PC-9 (cell line): ENCODE results near the gene SHANK1. TPM values are rescaled to one million over a fixed set of nuclear protein-coding genes. Genes with fewer than 3 reads are reported as not detected.

Source experiments
- BruUV-seq: library from RNA; stranded (reverse); fragments of 400-500 nt; replicated peaks from 2 replicates; lab custom pipeline; 2021; lab: Mats Ljungman, UMichigan
- CTCF ChIA-PET: fragments of 300-600 bp; sonication (Branson Sonifier 250); formaldehyde crosslinking; loops from one replicate; lab custom pipeline; 2022; ENCODE audit warnings: antibody characterized with exemption; lab: Charles Lee
- POLR2A ChIA-PET: fragments of 300-600 bp; sonication (Branson Sonifier 250); formaldehyde crosslinking; loops from one replicate; lab custom pipeline; 2022; ENCODE audit warnings: antibody characterized with exemption; ENCODE audit not compliant: unreplicated experiment; lab: Charles Lee
- DNase-seq, 2 experiments: peaks; one replicate each; pipeline versions ENCODE4 v3.0.0 to v3.0.0-alpha.2; 2015 to 2022; ENCODE audit warnings: mixed read lengths in 1 of 2
- H2AFZ ChIP-seq: fragments of 200-600 bp; sonication (generic); 2 replicates; pipeline ENCODE4 v1.8.1; 2017; ENCODE audit warnings: antibody characterized with exemption
- H3F3A ChIP-seq: fragments of 200-600 bp; sonication (generic); 2 replicates; pipeline ENCODE4 v1.8.1; 2017; ENCODE audit warnings: antibody characterized with exemption, mild to moderate bottlenecking, low read depth; ENCODE audit not compliant: insufficient read depth
- H3K27ac ChIP-seq: fragments of 200-600 bp; sonication (generic); 2 replicates; pipeline ENCODE4 v1.6.1; 2016; ENCODE audit warnings: mixed run types
- H3K27me3 ChIP-seq: fragments of 200-600 bp; sonication (generic); 2 replicates; pipeline ENCODE4 v1.6.1; 2016; ENCODE audit warnings: low read depth, mixed run types; ENCODE audit not compliant: insufficient read depth
- H3K36me3 ChIP-seq: fragments of 200-600 bp; sonication (generic); 2 replicates; pipeline ENCODE4 v1.6.1; 2016; ENCODE audit warnings: low read depth, mixed run types
- H3K4me1 ChIP-seq: fragments of 200-600 bp; sonication (generic); replicated peaks from 2 replicates; pipeline ENCODE4 v1.6.1; 2016; ENCODE audit warnings: mixed run types; ENCODE audit not compliant: insufficient read depth
- H3K4me2 ChIP-seq: fragments of 200-600 bp; sonication (generic); 2 replicates; pipeline ENCODE4 v1.6.1; 2017; ENCODE audit warnings: mixed run types
- H3K4me3 ChIP-seq: fragments of 200-600 bp; sonication (generic); 2 replicates; pipeline ENCODE4 v1.6.1; 2016; ENCODE audit warnings: mixed run types
- H3K79me2 ChIP-seq: fragments of 200-600 bp; sonication (generic); 2 replicates; pipeline ENCODE4 v1.6.1; 2017; ENCODE audit warnings: low read depth, mixed run types
- H3K9me2 ChIP-seq: fragments of 200-600 bp; sonication (generic); 2 replicates; pipeline ENCODE4 v1.8.1; 2017; ENCODE audit warnings: mild to moderate bottlenecking; ENCODE audit not compliant: insufficient read depth
- H3K9me3 ChIP-seq: fragments of 200-600 bp; sonication (generic); 2 replicates; pipeline ENCODE4 v1.8.1; 2016; ENCODE audit warnings: low read depth; ENCODE audit not compliant: insufficient read depth
- H4K20me1 ChIP-seq: fragments of 200-600 bp; sonication (generic); 2 replicates; pipeline ENCODE4 v1.8.1; 2017; ENCODE audit not compliant: insufficient read depth
- EZH2 ChIP-seq: fragments of 200-600 bp; sonication (generic); IDR thresholded peaks from 2 replicates; pipeline ENCODE4 v1.8.0; 2017; ENCODE audit warnings: antibody characterized with exemption, low read depth
- intact Hi-C: fragments of 100-400 bp; cut with micrococcal nuclease; formaldehyde crosslinking; loops from one replicate; pipeline ENCODE4 v1.10.0; 2022; ENCODE audit not compliant: unreplicated experiment
- total RNA-seq: library from RNA; stranded (reverse); gene quantifications from 2 replicates; pipeline ENCODE4 v1.2.3, GENCODE V29; 2021
- TF ChIP-seq, protein P1 (sequence below): fragments of 200-600 bp; sonication (generic); conservative IDR thresholded peaks from 2 replicates; pipeline ENCODE4 v1.6.1; 2017; ENCODE audit warnings: mixed run types, antibody characterized with exemption, mild to moderate bottlenecking, moderate library complexity

The SHANK1 gene
- total RNA-seq, 1 experiment from 2014 or later: not detected

GRCh38 chr19:50639121-50640112 is 80.2 kb downstream of the SHANK1 start, which contains the start of gene SYT3:
SYT3 (minus strand) TSS chr19:50639881; CDS start chr19:50637411, 2,470 bp downstream.
- POLR2A ChIA-PET: no interaction called here

DNA sequence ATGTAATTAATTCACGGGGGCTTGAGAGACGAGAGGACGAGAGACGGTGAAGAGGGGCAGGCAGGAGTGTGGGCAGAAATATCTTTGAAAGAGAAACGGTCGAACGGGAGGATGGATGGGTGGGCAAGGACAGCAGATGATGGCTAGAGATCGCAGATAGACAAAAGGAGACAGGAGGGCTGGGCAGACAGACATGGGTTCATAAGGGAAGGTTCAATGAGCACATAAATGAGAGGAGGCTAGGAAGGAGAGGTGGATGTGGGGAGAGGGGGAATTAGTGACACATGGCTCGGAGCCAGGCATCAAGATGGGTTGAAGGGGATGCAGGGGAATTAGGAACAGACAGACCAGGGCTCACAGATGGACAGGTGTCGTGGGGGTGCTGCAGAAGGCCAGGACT is 81.0 kb downstream of the SHANK1 start:
- no peaks in the 10 kb centered on the region for H3K9me2 ChIP-seq
- H3F3A ChIP-seq: no peaks in the 10 kb centered on the region
- H3K4me1 ChIP-seq: no peaks in the 10 kb centered on the region
- ChIA-PET CTCF (no interaction called here), POLR2A (no interaction called here)
- DNase-seq: no peak
- no peaks in the 10 kb centered on the region for H3K79me2 ChIP-seq
- no peak overlapping the region for H2AFZ ChIP-seq
- H3K4me3 ChIP-seq: no peak overlapping the region
- H3K4me2 ChIP-seq: no peak overlapping the region
- no peak overlapping the region for H3K27ac ChIP-seq
- no peaks in the 10 kb centered on the region for H3K36me3 ChIP-seq
- no TSS peak for BruUV-seq
- peaks cover 6% of the 10 kb centered on the region for H3K9me3 ChIP-seq
- no peaks in the 10 kb centered on the region for H4K20me1 ChIP-seq
- intact Hi-C loops: no loop called here
- H3K27me3 ChIP-seq: peaks cover 84% of the 10 kb centered on the region
- TF ChIP-seq, protein P1, sequence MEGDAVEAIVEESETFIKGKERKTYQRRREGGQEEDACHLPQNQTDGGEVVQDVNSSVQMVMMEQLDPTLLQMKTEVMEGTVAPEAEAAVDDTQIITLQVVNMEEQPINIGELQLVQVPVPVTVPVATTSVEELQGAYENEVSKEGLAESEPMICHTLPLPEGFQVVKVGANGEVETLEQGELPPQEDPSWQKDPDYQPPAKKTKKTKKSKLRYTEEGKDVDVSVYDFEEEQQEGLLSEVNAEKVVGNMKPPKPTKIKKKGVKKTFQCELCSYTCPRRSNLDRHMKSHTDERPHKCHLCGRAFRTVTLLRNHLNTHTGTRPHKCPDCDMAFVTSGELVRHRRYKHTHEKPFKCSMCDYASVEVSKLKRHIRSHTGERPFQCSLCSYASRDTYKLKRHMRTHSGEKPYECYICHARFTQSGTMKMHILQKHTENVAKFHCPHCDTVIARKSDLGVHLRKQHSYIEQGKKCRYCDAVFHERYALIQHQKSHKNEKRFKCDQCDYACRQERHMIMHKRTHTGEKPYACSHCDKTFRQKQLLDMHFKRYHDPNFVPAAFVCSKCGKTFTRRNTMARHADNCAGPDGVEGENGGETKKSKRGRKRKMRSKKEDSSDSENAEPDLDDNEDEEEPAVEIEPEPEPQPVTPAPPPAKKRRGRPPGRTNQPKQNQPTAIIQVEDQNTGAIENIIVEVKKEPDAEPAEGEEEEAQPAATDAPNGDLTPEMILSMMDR: no peak
- TF ChIP-seq EZH2: no peak

More at GRCh38 chr19:50639121-50640112, 80.2 kb downstream of the SHANK1 start, which contains the start of gene SYT3:
- H3K9me2 ChIP-seq: no peaks in the 10 kb centered on the region
- no peaks in the 10 kb centered on the region for H3K4me1 ChIP-seq
- no TSS peak for BruUV-seq
- H3K9me3 ChIP-seq: no peaks in the 10 kb centered on the region; the same call in 1 of the 2 replicates
- no peak within 1 kb of the TSS for H3K27ac ChIP-seq
- peaks cover 92% of the 10 kb centered on the region for H3K27me3 ChIP-seq
- CTCF ChIA-PET: interaction anchor here (0.6 kb wide), 1 partner anchor 1388 kb away, joined by 4 read pairs; no protein-coding TSS in a partner anchor
- no peaks in the 10 kb centered on the region for H3K36me3 ChIP-seq
- H3F3A ChIP-seq: no peaks in the 10 kb centered on the region
- peak in 1 of 2 experiments; percentile 6 for DNase-seq
- intact Hi-C loops: no loop called here
- H3K4me2 ChIP-seq: no peak within 1 kb of the TSS
- no peak within 1 kb of the TSS for H2AFZ ChIP-seq
- no peaks in the 10 kb centered on the region for H4K20me1 ChIP-seq
- H3K79me2 ChIP-seq: no peaks in the 10 kb centered on the region
- H3K4me3 ChIP-seq: no peak within 1 kb of the TSS
- TF ChIP-seq, protein P1: no peak
- TF ChIP-seq EZH2: peak; percentile 84; the same call in 1 of the 2 replicates

DNA sequence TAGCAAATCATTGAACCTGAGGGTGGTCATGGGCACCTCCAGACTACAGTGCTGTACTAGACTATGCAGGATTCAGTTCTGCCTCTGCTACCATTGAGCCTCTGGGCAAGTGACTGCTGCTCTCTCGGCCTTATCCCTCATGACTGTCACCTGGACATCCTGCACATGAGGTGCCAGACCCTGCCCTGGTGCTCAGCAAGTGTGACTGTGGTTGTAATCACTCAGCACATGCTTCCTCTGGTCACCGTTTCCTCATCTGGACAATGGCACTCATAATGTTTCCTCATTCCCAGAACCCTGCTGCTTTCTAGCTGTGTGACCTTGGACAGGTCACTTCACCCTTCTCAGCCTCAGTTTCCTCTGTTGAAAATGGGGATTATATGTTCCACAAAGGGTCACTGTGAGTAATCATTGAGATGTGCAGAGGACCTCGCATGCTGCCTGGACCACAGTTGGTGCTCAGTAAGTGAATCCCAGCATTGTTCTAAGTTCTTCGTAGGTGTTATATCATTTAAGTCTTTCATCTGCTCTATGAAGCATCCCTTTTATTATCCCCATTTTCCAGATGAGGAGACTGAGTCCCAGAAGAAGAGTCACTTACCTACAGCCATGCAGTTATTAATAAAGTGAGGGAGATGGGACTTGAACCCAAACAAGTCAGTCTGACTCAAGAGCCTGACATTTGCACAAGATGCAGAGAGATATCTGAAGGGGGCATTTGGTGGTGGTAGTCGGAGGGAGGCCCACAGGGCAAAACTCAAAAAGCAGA is 83.1 kb downstream of the SHANK1 start:
- Histone ChIP-seq H3K9me3 (peaks cover 11% of the 10 kb centered on the region), H3K9me2 (no peaks in the 10 kb centered on the region), H3K36me3 (no peaks in the 10 kb centered on the region), H4K20me1 (no peaks in the 10 kb centered on the region), H3K27ac (no peak overlapping the region), H3K4me3 (no peak overlapping the region), H3K4me1 (no peaks in the 10 kb centered on the region), H3K79me2 (no peaks in the 10 kb centered on the region), H3K4me2 (no peak overlapping the region), H3K27me3 (peaks cover 83% of the 10 kb centered on the region), H2AFZ (no peak overlapping the region), H3F3A (no peaks in the 10 kb centered on the region)
- ChIA-PET CTCF (no interaction called here), POLR2A (no interaction called here)
- TF ChIP-seq, protein P1: no peak
- TF ChIP-seq EZH2: no peak
- no peak for DNase-seq
- intact Hi-C loops: no loop called here
- BruUV-seq: no TSS peak
